NCI-H2029 treated with DMSO at 0.1 percent for 48 hours (cell line): Measurements from ENCODE around the gene CEP95.

Experiments
- DNase-seq: peaks from one replicate; lab custom pipeline; 2025; lab: John Stamatoyannopoulos, UW

Gene CEP95

GRCh38 chr17:64515829-64516228 lies 9.1 kb downstream of the CEP95 start:
- DNase-seq: no peak

GRCh38 chr17:64519601-64520000 lies 12.8 kb downstream of the CEP95 start:
- no peak for DNase-seq

- DNase-seq: no peak
Observed at GRCh38 chr17:64520359-64520758, 13.6 kb downstream of the CEP95 start.

GRCh38 chr17:64527914-64528313 lies 21.1 kb downstream of the CEP95 start:
- no peak for DNase-seq

- DNase-seq: no peak
Observed at GRCh38 chr17:64529221-64529620, 22.4 kb downstream of the CEP95 start.

GRCh38 chr17:64531955-64532371 lies 25.2 kb downstream of the CEP95 start:
- DNase-seq: no peak

- no peak for DNase-seq
Observed at GRCh38 chr17:64532409-64532808, 25.6 kb downstream of the CEP95 start.

- DNase-seq: no peak
Observed at GRCh38 chr17:64533784-64534183, 27.0 kb downstream of the CEP95 start.

- DNase-seq: no peak
Observed at GRCh38 chr17:64534187-64534586, 27.4 kb downstream of the CEP95 start.

- no peak for DNase-seq
Observed at GRCh38 chr17:64535357-64535756, 28.6 kb downstream of the CEP95 start.

- no peak for DNase-seq
Observed at GRCh38 chr17:64536913-64537312, 30.1 kb downstream of the CEP95 start.

GRCh38 chr17:64537488-64537887 lies 30.7 kb downstream of the CEP95 start:
- DNase-seq: no peak

- no peak for DNase-seq
Observed at GRCh38 chr17:64538508-64539130, 31.8 kb downstream of the CEP95 start.

- no peak for DNase-seq
Observed at GRCh38 chr17:64540118-64540776, 33.5 kb downstream of the CEP95 start.

- no peak for DNase-seq
Observed at GRCh38 chr17:64544742-64545141, 38.0 kb downstream of the CEP95 start.

- DNase-seq: no peak
Observed at GRCh38 chr17:64546716-64547115, 39.9 kb downstream of the CEP95 start.

GRCh38 chr17:64547319-64547718 lies 40.5 kb downstream of the CEP95 start:
- DNase-seq: no peak

- no peak for DNase-seq
Observed at GRCh38 chr17:64551461-64551860, 44.7 kb downstream of the CEP95 start.

- DNase-seq: no peak
Observed at GRCh38 chr17:64554028-64554637, 47.4 kb downstream of the CEP95 start.

GRCh38 chr17:64555281-64555680 lies 48.5 kb downstream of the CEP95 start:
- no peak for DNase-seq

- DNase-seq: no peak
Observed at GRCh38 chr17:64564098-64564497, 57.3 kb downstream of the CEP95 start.

GRCh38 chr17:64565563-64565962 lies 58.8 kb downstream of the CEP95 start:
- no peak for DNase-seq

GRCh38 chr17:64571746-64572145 lies 65.0 kb downstream of the CEP95 start:
- DNase-seq: no peak
